GM12878 (cell line): ENCODE results near the gene COMMD7. TPM values are rescaled to one million over a fixed set of nuclear protein-coding genes. Genes with fewer than 3 reads are reported as not detected.
"Not testable (repeated sequence)": the region's sequence is repeated elsewhere in the genome, so short reads cannot be mapped to it uniquely, and the experiment has no call there.

Experiments used
- ATAC-seq: fragments of 200-7000 bp; cut with Tn5 transposase; 3 replicates; pipeline ENCODE4 v1.9.1; 2020; ENCODE audit warnings: mild to moderate bottlenecking, moderate library complexity
- BruUV-seq: library from RNA; stranded (reverse); fragments of 400-500 nt; replicated peaks from 2 replicates; lab custom pipeline; 2021; lab: Mats Ljungman, UMichigan
- CTCF ChIA-PET: fragments of 300-600 bp; sonication (Branson Sonifier 250); formaldehyde crosslinking; extraction: SDS; loops from one replicate; lab custom pipeline; 2021; ENCODE audit warnings: inconsistent platforms; lab: Yijun Ruan, JAX
- POLR2A ChIA-PET: fragments of 350-600 bp; formaldehyde crosslinking; extraction: SDS; loops from one replicate; lab custom pipeline; 2021; ENCODE audit warnings: inconsistent platforms; lab: Charles Lee
- RAD21 ChIA-PET: fragments of 300-600 bp; sonication (Branson Sonifier 250); formaldehyde crosslinking; loops from one replicate; lab custom pipeline; 2023; ENCODE audit warnings: antibody characterized with exemption; ENCODE audit not compliant: unreplicated experiment; lab: Charles Lee
- SMC1A ChIA-PET: fragments of 300-600 bp; sonication (Branson Sonifier 250); formaldehyde crosslinking; loops from one replicate; lab custom pipeline; 2023; ENCODE audit not compliant: unreplicated experiment, uncharacterized antibody; lab: Charles Lee
- DNase-seq: peaks from one replicate; pipeline ENCODE4 v3.0.0-alpha.2; 2011; ENCODE audit warnings: low read depth, low spot score
- FAIRE-seq: peaks from 3 replicates; lab custom pipeline; 2011; peaks lifted over from hg19 to GRCh38; lab: Jason Lieb, UNC
- H2AFZ ChIP-seq: 2 replicates; pipeline ENCODE4 v1.6.0; 2011; ENCODE audit warnings: low read depth, low read length, control low read depth; ENCODE audit not compliant: control insufficient read depth
- H3K27ac ChIP-seq: 2 replicates; pipeline ENCODE4 v1.5.1; 2011; ENCODE audit warnings: control low read depth; ENCODE audit not compliant: control insufficient read depth, insufficient read depth
- H3K27me3 ChIP-seq, 2 experiments: replicated peaks in 1 of 2; 2 replicates each; pipeline versions ENCODE4 v1.6.0 to v1.6.1; 2011; ENCODE audit warnings: low read length in 1 of 2; ENCODE audit not compliant: control insufficient read depth in 2 of 2, insufficient read depth in 2 of 2
- H3K36me3 ChIP-seq, 2 experiments: 2 replicates each; pipeline ENCODE4 v1.5.1; 2011; ENCODE audit warnings: low read length in 1 of 2; ENCODE audit not compliant: control insufficient read depth in 2 of 2, insufficient read depth in 2 of 2
- H3K4me1 ChIP-seq: 2 replicates; pipeline ENCODE4 v1.6.1; 2011; ENCODE audit warnings: mild to moderate bottlenecking, low read length, moderate library complexity, mixed read lengths; ENCODE audit not compliant: control insufficient read depth, insufficient read depth
- H3K4me2 ChIP-seq: 2 replicates; pipeline ENCODE4 v1.6.0; 2011; ENCODE audit warnings: control low read depth; ENCODE audit not compliant: control insufficient read depth, insufficient read depth
- H3K4me3 ChIP-seq: fragments of 200-600 bp; sonication (generic); 2 replicates; pipeline ENCODE4 v1.5.1; 2016
- H3K79me2 ChIP-seq: 2 replicates; pipeline ENCODE4 v1.6.0; 2011; ENCODE audit warnings: low read length; ENCODE audit not compliant: control insufficient read depth, insufficient read depth
- H3K9ac ChIP-seq: 2 replicates; pipeline ENCODE4 v1.8.0; 2011; ENCODE audit warnings: low read length, control low read depth, mixed read lengths; ENCODE audit not compliant: control insufficient read depth, insufficient read depth
- H3K9me3 ChIP-seq: replicated peaks from 3 replicates; pipeline ENCODE4 v1.5.1; 2011; ENCODE audit warnings: mild to moderate bottlenecking, low read length; ENCODE audit not compliant: control insufficient read depth, insufficient read depth
- H4K20me1 ChIP-seq: 2 replicates; pipeline ENCODE4 v1.6.0; 2011; ENCODE audit not compliant: control insufficient read depth, insufficient read depth
- BHLHE40 ChIP-seq, 2 experiments: fragments of 450-650 bp in 1 of 2; IDR thresholded peaks; 2 replicates each; pipeline ENCODE4 v1.6.1; 2011 to 2017; ENCODE audit warnings: low read depth in 2 of 2, borderline replicate concordance in 1 of 2, improper control_type of control experiment in 1 of 2, low read length in 1 of 2, mild to moderate bottlenecking in 1 of 2
- BRCA1 ChIP-seq: IDR thresholded peaks from 2 replicates; pipeline ENCODE4 v1.6.1; 2011; ENCODE audit warnings: low read depth, low read length, improper control_type of control experiment
- CHD2 ChIP-seq: IDR thresholded peaks from 2 replicates; pipeline ENCODE4 v1.6.1; 2011; ENCODE audit warnings: low read depth, low read length, improper control_type of control experiment, borderline replicate concordance
- CREB1 ChIP-seq: IDR thresholded peaks from 2 replicates; pipeline ENCODE4 v1.6.1; 2012; ENCODE audit warnings: low read depth, mild to moderate bottlenecking, inconsistent platforms
- EZH2 ChIP-seq: IDR thresholded peaks from 2 replicates; pipeline ENCODE4 v1.6.1; 2012; ENCODE audit warnings: low read depth, mild to moderate bottlenecking, control low read depth, inconsistent platforms, low read length, borderline replicate concordance; ENCODE audit not compliant: control insufficient read depth
- NFXL1 ChIP-seq: fragments of 450-650 bp; IDR thresholded peaks from 2 replicates; pipeline ENCODE4 v1.6.1; 2017; ENCODE audit warnings: antibody characterized with exemption, mild to moderate bottlenecking, borderline replicate concordance
- NR2C2 ChIP-seq: IDR thresholded peaks from 2 replicates; pipeline ENCODE4 v1.6.1; 2011; ENCODE audit warnings: borderline replicate concordance, low read depth; ENCODE audit not compliant: control insufficient read depth, insufficient read length
- PAX8 ChIP-seq: fragments of 450-650 bp; IDR thresholded peaks from 2 replicates; pipeline ENCODE4 v1.6.1; 2017; ENCODE audit warnings: mild to moderate bottlenecking, moderate library complexity
- SMC3 ChIP-seq: IDR thresholded peaks from 2 replicates; pipeline ENCODE4 v1.6.1; 2011; ENCODE audit warnings: low read length, improper control_type of control experiment, borderline replicate concordance
- STAT3 ChIP-seq: IDR thresholded peaks from 2 replicates; pipeline ENCODE4 v1.6.1; 2011; ENCODE audit warnings: low read depth, low read length, improper control_type of control experiment
- ZNF622 ChIP-seq: fragments of 450-650 bp; IDR thresholded peaks from 2 replicates; pipeline ENCODE4 v1.6.1; 2017; ENCODE audit warnings: mild to moderate bottlenecking, inconsistent platforms
- WGBS: methylation state at CpG from one replicate; pipeline ENCODE4 v1.1.6; 2016; ENCODE audit warnings: low lambda C conversion rate; ENCODE audit not compliant: insufficient replicate concordance, insufficient coverage; ENCODE audit errors: missing lambda C conversion rate; 5-methylcytosine and 5-hydroxymethylcytosine counted together
- in situ Hi-C: fragments of 300-500 bp; cut with MboI; formaldehyde crosslinking; loops from 9 replicates; pipeline ENCODE4 v1.14.3; 2018; ENCODE audit warnings: mixed read lengths
- intact Hi-C: fragments of 100-400 bp; cut with micrococcal nuclease; formaldehyde crosslinking; loops from one replicate; pipeline ENCODE4 v1.14.2; 2022; ENCODE audit not compliant: unreplicated experiment
- polyA plus RNA-seq, 11 experiments: library from polyadenylated mRNA; depleted of rRNA in 4 of 11; unstranded in 6 of 11; stranded (reverse) in 5 of 11; fragments of >200 nt; fragmentation: Nextera tagmentation in 4 of 11; fragmentation: Illumina TruSeq in 1 of 11; extraction: Ambion mirVana in 4 of 11; extraction: Trizol in 1 of 11; gene quantifications; 1 replicate in 1 of 11; 2 replicates in 10 of 11; pipeline versions ENCODE4 v1.2.1 to v1.2.3, GENCODE V29; 2011 to 2016; ENCODE audit warnings: inconsistent platforms in 2 of 11, missing spikeins in 2 of 11, low read depth in 1 of 11
- total RNA-seq, 4 experiments: library from RNA; depleted of rRNA in 3 of 4; stranded (reverse); fragments of >200 nt in 3 of 4; fragmentation: Illumina TruSeq in 1 of 4; extraction: Trizol in 1 of 4; gene quantifications; 2 replicates each; pipeline versions ENCODE4 v1.2.1 to v1.2.3, GENCODE V29; 2013 to 2021
- TF ChIP-seq, protein P1 (sequence below): fragments of 150-350 bp; IDR thresholded peaks from 2 replicates; pipeline ENCODE4 v1.6.1; 2014; ENCODE audit warnings: mild to moderate bottlenecking, low read depth, low read length
- TF ChIP-seq, protein P2 (sequence below): IDR thresholded peaks from 2 replicates; pipeline ENCODE4 v1.6.1; 2011; ENCODE audit warnings: mild to moderate bottlenecking, low read depth, low read length, moderate library complexity; ENCODE audit not compliant: insufficient replicate concordance

Gene COMMD7
- total and polyA plus RNA-seq, 10 of the 15 experiments (the other 5 are each of a cell fraction or from before 2014, with no cell fraction given), result 9.1 to 61.0 (median 27.7) TPM

DNA sequence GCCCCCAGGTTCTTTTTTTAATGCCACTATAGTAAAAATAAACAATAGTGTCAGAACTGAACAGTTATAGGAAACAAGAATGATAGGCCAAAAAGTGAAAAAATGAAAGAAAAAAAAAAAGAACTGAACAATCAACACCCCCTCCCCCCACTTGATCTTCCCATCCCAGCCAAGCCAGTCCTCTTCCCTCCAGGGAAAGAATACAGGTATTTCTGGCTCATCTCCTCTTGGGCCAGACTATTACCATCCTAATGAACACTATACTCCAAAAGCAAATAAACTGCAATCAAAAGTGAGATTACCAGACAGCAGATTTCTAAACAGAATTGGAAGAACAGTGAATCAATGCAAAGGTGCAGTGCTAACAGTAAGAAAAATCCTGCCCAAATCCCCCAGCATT is 48.2 kb downstream of the COMMD7 start (continued):
- no peak for TF ChIP-seq BHLHE40 (IDR thresholded peaks at IDR 0.05; ENCODE audit: borderline replicate concordance in 1 of 2, low read depth in 2 of 2, low read length in 1 of 2)
- TF ChIP-seq STAT3, result no peak
- no peak for TF ChIP-seq ZNF622

DNA sequence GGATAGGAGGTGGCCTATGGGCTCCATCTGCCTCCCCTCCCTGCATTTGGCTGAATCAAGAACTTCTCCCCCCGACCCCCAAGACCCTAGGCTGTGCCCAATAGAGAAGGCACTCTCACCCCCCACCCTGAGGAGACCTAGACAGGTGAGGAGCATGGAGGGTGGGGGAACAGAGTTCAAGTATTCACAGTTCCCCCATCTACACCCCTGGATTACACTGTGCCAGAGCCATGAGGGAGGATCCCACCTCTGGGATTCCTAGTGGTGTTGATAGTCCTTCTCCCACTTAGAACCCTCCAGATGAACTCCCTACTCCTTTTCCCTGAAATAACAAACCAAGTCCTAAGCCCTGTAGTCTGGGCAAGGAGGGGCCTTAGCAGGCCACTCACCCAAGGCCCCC is 54.3 kb downstream of the COMMD7 start:
- H3K4me2 ChIP-seq, H4K20me1 ChIP-seq, SMC1A ChIA-PET, H2AFZ ChIP-seq, CTCF ChIA-PET, H3K9me3 ChIP-seq, BruUV-seq, H3K27ac ChIP-seq, ATAC-seq, H3K4me1 ChIP-seq, H3K27me3 ChIP-seq, in situ Hi-C loops, H3K9ac ChIP-seq, H3K79me2 ChIP-seq, RAD21 ChIA-PET, FAIRE-seq, POLR2A ChIA-PET, H3K36me3 ChIP-seq, intact Hi-C loops, DNase-seq, H3K4me3 ChIP-seq: not testable (repeated sequence)
- 36% methylated on average over 1 of the region's 1 CpG for WGBS

DNA sequence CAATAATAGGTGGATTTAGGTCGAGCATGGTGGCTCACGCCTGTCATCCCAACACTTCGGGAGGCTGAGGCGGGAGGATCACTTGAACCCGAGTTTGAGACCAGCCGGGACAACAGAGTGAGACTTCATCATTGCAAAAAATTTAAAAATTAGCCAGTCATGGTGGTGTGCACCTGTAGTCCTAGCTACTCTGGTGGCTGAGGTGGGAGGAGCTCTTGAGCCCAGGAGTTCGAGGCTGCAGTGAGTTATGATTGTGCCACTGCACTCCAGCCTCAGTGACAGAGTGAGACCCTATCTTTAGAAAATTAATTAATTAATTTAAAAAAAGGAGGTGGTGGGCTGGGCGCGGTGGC is 56.1 kb downstream of the COMMD7 start:
- intact Hi-C loops (no loop called here), in situ Hi-C loops (no loop called here)
- no peaks in the 10 kb centered on the region for H3K36me3 ChIP-seq
- no peak overlapping the region for H3K27ac ChIP-seq
- H3K79me2 ChIP-seq, result no peaks in the 10 kb centered on the region
- DNase-seq (no peak), FAIRE-seq (no peak), ATAC-seq (no peak)
- H3K27me3 ChIP-seq, result no peaks in the 10 kb centered on the region
- no peak overlapping the region for H3K9ac ChIP-seq
- no peak overlapping the region for H2AFZ ChIP-seq
- H3K4me3 ChIP-seq, result no peak overlapping the region
- SMC1A ChIA-PET, result no interaction called here
- no TSS peak for BruUV-seq
- H4K20me1 ChIP-seq, result no peaks in the 10 kb centered on the region
- CTCF ChIA-PET, result interaction anchor here (1.3 kb wide), 1 partner anchor 14 kb away, joined by 4 read pairs; no protein-coding TSS in a partner anchor
- H3K4me2 ChIP-seq, result no peak overlapping the region
- no peaks in the 10 kb centered on the region for H3K4me1 ChIP-seq
- 80% methylated on average over 9 of the region's 9 CpGs for WGBS
- RAD21 ChIA-PET, result no interaction called here
- H3K9me3 ChIP-seq, result no peaks in the 10 kb centered on the region; the same call in 2 of the 3 replicates
- POLR2A ChIA-PET, result no interaction called here
- TF ChIP-seq NR2C2 (no peak), BRCA1 (no peak), CHD2 (no peak), EZH2 (no peak), NFXL1 (no peak), SMC3 (no peak), PAX8 (no peak), CREB1 (no peak)
- TF ChIP-seq, protein P1, sequence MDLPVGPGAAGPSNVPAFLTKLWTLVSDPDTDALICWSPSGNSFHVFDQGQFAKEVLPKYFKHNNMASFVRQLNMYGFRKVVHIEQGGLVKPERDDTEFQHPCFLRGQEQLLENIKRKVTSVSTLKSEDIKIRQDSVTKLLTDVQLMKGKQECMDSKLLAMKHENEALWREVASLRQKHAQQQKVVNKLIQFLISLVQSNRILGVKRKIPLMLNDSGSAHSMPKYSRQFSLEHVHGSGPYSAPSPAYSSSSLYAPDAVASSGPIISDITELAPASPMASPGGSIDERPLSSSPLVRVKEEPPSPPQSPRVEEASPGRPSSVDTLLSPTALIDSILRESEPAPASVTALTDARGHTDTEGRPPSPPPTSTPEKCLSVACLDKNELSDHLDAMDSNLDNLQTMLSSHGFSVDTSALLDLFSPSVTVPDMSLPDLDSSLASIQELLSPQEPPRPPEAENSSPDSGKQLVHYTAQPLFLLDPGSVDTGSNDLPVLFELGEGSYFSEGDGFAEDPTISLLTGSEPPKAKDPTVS, result no peak
- TF ChIP-seq, protein P2, sequence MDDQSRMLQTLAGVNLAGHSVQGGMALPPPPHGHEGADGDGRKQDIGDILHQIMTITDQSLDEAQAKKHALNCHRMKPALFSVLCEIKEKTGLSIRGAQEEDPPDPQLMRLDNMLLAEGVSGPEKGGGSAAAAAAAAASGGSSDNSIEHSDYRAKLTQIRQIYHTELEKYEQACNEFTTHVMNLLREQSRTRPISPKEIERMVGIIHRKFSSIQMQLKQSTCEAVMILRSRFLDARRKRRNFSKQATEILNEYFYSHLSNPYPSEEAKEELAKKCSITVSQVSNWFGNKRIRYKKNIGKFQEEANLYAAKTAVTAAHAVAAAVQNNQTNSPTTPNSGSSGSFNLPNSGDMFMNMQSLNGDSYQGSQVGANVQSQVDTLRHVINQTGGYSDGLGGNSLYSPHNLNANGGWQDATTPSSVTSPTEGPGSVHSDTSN, result no peak
